GM18873 (cell line): Measurements from ENCODE around the gene EPHB6.

ENCODE experiments used
- ATAC-seq: cut with Tn5 transposase; IDR thresholded peaks from one replicate; pipeline ENCODE4 v1.9.1; 2021; ENCODE audit warnings: mild to moderate bottlenecking, moderate library complexity, moderate number of reproducible peaks; ENCODE audit not compliant: unreplicated experiment, low FRiP score

EPHB6 gene

DNA sequence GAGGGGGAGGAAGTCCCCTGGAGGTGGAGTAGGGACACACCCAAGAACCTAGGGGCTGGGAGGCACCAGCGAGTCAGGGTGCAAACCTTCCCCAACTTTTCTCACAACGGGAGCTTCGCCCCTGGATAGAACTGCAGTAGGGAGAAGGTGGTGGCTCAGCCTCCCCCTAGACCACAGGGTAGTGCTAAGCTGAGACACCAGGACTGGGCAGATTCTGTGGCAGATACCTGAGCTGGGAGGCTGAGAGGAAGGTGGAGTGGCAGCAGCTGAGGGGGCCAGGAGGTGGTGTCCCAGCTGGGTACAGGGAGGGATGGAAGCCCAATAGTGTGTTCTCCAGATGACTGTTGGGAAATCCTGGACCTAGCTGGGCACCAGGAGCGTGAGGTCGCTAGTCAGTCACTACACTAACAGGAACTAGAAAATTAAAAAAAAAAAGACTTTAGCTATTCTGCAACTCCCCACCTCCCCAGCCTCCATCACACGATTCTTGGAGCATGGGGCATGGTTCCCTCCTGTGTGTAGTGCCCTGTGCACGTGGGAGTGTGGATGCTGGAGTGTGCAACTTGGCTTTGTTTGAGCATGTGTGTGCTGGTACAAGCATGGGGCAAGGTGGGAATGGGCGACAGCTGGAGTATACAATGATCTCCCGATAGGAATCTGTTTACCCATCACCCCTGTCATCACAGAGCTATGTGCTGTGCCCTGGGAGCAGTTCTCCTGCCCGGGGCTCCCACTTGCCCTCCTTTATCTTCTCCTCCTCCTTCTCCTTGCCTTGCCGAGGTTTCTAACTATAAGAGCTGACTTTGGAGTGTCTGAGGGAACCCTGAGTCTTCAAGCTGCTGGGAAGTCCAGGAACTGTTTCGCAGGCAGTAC lies 39.5 kb downstream of the EPHB6 start:
- no peak for ATAC-seq

DNA sequence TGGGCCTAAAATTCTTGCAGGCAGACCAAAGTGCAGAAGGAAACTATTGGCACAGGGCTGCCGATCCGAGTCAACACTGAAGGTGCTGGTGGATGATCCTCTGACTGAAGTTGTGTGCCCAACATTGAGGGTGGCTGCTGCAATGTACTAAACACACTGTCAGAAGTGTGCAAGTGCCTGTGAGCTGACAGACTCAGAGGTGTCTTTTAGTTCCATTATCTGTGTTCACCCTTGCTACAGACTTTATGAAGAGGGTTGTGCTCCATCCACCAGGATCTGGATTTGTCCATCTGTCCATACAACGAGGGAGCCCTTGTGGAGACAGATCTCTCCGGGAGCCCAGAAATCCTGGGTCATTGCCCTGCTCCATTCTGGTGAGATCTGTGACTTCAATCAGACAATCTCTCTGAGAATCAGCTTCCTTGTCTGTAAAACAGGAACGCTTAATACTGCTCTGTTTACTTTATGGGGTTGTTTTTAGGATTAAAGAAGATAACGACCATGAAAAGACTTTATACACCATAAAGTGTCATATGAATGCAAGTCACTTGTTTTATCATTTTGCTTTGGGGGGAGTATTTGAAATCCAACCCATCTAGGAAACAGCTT lies 40.2 kb downstream of the EPHB6 start:
- no peak for ATAC-seq

DNA sequence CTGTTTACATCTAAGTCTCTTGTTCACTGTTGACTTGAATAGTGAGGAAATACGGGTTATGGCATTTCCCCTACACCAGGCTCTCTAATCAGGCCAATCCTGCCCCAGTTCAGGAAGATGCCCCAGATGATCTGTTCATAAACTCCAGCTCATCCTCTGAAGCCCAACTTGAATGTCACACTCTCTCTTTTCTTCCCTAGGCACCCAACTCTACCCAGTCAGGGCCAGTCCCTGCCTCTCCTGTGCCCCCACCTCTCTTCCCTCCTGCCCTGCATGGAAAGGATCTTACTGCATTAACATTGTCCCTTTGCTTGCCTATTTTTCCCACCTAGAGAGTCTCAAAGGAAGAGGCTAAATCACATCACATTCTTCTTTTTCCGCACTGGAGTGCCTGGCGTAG lies 41.3 kb downstream of the EPHB6 start:
- no peak for ATAC-seq

DNA sequence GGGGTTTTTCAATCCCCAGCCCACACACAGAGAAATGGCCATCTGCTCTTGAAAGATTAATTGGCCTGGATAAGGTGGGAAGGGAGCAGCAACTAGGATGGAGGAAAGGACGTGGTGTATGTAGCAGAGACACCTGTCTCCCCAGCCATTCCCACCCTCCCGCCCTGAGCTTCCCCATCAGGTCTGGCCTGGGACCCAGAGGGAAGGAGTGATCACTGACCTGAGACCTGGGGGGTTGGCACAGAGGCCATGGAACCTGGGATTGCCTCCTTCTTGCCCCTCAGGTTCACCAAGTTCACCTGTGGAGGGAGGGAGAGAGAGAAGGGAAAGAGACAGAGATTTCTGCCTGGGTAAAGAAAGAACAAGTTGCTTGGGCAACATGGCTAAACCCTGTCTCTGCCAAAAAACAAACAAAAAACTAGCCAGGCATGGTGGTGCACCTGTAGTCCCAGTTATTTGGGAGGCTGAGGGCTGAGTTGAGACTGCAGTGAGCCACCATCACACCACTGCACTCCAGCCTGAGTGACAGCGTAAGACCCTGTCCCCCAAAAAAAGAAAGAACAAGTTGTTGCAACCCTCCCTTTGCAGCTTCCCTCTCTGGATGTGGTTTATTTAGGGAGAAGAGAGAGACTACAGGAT lies 42.0 kb downstream of the EPHB6 start:
- no peak for ATAC-seq

DNA sequence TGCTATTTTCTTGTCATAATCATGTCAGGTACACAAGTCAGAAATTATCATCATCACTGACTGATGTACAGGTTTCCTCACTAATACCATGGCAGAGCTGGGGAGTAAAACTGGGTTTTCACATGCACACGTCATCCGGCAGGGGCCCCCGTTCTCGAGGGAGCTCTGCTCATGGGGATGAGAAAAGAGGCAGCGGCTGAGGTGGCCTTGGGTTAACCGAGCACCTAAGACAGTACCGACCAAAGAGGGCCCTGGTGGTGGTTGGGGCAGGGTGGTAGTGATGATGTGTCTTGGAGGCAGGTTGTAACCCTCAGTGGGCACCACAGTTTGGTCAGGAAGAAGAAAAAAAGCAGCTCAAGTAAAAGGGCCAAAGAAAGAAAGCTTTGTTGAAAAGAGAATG lies 42.8 kb downstream of the EPHB6 start:
- ATAC-seq, result no peak

DNA sequence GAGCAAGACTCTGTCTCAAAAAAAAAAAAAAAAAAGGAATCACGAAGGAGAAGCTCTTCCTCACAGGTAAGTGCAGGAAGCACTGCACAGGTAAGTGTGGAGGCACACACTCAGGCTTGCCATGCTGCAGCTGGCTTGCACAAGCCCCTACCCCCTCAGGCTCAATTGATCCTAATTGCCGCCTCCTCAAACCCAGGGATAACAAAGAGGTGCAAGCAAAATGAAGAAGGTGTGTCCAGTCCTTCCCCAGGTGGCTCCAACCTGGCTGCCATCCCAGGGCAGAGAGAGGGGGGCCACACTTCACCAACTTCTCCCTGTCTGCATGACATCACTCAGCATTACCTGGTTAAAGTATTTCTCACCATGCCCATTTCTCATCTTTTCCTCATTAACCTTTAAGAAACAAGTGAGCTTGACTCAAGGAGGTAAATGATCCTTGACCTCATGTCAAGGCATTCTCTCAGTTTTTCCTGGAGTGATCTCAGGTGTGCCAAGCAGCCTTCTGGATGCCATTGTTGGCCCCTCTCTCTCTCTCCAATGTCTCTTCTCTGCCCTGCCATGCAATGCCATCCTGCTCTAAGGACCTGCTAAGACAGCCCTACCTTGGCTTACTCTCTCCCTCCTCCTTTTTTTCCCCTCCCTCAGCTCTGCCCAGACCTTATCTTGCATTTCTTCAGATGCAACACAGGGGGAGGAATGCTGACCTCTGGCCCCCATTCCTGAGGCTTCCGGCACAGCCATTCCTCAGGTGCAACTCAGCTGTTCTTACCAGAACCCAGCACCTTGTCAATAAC lies 43.7 kb downstream of the EPHB6 start:
- no peak for ATAC-seq

DNA sequence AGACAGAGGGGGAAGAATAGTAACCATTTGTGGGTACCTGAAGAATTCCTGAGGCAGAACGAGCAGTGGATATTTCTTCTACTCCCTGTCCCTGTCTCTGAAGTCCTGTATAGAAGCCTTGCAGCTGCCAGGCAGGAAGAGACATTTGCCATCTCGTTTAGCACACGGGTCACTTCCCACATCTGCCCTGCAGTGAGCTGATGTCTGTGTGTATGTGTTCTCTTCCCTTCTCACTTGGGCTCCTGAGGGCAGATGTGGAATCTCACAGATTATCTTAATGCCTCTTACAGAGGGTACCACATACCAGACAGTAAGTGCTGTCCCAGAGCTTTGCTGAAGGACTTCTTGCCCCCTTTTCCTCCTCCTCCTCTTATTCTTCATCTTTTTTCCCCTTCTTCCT lies 44.8 kb downstream of the EPHB6 start:
- ATAC-seq, result no peak

DNA sequence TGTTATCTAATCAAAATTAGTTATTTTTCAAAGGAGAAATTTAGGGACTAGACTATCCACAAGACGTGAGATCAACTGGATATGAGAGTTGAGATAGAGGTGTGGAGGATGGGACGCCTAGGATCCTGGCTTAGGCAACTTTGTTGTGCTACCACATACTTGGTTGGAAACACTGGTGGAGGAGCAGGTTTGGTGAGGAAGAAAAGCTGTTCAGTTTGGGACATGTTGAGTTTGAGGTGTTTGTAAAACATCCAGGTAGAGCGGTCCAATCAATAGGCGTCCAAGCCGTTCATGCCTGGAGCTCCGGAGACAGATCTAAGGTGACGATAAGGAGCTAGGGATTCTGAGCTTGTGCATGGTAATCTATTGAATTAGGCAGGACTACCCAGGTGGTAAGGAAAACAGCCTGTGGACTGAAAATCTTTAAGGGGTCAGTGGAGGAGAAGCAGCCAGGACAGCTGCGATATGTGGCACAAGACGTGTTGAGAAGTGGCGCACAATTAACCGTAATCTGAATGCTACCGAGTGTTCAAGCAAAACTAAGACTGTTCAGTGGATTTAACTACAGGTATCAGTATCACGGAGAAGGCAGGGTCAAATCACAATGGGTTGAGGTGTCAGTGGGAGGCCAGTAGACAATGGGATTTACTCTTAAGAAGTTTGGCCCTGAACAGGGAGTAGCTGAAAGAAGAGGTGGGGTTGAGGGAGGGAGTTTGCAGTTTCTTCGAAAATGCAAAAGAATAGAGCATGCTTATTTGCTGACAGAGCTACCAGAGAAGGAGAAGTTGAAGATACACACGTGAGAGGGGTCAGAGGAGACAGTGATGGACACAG lies 46.8 kb downstream of the EPHB6 start:
- ATAC-seq, result no peak

DNA sequence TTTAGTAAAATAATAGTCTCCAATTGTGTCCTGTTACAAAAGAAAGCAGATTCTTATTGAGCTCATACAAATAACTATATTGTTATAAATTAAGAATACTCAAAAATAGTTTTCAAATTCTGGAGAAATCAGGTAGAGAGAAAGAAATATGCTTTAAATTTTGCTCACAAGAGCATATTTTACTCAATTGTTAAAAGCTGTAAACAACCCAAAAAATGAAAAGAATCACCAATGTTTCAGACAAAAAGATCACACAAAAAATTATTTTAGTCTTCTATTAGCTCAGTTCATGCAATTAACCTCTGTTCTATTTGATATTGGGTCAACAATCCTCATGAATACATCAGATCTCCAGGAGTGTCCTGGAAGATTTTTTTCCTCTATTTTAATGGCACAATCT lies 49.3 kb downstream of the EPHB6 start:
- ATAC-seq, result no peak

DNA sequence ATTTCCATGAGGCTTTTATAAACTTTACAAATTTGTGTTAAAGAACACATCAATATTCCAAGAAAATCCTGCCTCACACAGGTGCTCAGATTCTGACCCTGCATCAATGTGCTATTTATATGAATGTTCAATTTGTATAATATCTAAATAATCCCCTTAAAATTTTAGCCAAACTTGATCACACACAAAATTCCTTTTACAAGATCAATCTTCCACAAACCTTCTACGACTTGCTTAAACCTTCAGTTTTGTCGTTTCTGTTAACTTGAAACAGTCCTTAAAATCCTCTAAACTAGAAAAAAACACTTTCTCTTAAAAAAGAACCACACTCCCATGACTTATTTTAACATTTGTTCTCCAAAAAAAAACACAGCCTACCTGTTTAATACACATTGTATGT lies 50.9 kb downstream of the EPHB6 start:
- ATAC-seq, result no peak

DNA sequence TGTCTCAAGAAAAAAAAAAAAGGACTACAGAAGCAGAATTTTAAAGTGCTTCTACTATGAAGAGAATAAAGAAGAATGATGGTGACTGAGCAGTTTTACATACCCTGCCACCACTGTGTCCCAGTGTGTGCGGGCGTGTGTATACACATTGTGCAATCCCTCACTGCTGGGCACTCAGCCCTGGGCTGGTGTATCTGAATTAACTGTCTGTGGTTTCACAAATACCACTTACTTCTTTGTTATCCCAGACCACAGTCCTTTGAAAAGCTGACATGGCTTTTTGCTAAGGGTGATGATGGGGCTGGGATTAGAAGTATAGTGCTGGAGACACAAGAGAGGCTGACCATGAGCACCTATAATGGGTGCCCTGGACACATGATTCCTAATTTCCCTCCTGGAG lies 51.8 kb downstream of the EPHB6 start:
- no peak for ATAC-seq

DNA sequence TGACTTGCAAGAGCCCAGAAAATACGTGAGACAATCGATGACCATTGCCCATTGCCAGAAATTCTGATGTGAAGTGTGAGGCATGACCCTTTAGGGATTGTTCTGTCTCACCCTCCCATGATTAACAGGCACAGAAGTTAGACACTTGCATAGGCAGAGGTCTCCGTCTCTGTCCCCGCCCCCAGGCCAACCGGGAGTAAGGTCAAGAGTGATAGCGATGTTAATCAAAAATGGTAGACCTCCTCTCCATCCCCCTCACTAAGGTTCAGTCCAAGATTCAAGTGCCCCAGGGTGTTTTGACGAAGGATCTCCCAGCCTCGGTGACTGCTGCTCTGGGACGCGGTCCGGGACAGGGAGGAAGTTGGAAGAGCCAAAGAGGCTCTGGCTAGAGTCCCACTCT lies 53.4 kb downstream of the EPHB6 start:
- ATAC-seq, result no peak

DNA sequence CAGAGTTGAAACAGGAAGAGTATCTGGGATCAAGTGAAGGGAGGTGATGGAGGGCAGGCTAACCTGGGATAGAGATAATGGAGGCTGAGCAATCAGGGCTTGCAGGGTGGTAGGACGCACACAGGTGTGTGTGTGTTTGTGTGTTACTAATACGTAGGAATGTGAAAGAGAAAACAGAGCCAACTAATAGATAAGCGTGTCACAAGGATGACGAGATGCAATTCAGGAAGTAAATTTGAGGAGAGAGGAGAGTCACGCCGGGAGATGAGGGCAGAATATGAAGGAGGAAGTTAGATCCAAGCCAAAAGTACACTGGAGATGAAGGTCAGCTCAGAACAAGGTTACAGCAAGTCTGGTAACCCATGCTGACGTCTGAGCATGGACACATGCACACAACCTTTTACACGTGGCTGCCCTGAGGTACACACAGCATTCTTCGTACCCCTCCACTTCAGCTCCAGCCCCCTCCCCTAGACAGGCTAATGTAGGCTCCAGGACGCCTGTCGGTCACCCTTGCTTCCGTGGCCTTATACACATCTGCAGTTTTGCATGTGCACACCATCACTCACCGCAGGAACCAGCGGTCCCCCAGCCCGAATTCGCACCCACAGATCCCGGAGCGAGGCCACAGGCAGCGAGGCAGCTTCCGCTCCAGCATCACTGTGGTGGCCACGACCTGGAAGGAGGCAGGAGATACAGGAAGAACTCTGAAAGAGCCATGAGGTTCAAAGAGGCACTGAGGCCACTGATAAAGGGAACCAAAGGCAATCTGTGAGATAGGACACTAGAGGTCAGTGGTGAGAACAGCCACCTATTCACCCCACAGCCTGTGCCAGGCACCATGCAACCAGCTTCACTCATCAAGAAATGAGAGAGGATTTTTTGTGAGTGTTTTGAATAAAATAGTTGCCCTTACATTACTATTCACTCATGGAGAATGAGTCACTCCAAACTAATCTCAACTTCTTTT lies 54.3 kb downstream of the EPHB6 start:
- ATAC-seq, result no peak

DNA sequence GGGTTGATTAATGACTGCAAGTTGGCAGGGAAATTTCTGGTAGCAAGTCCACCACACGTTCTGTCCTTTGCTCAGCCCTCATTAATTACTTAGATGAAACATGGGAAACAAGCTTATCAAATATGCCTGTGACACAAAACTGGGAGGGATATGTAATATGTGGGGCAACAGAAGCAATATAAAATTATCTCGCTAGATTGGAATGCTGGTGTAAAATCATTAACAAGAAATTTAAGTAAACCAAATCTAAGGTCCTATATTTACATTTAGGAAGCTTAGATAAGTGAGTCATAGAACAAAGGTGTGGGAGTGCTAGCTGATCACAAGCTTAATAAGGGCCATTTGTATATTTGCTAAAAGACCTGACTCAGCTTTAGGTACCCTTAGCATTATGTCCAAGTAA lies 55.2 kb downstream of the EPHB6 start:
- no peak for ATAC-seq

DNA sequence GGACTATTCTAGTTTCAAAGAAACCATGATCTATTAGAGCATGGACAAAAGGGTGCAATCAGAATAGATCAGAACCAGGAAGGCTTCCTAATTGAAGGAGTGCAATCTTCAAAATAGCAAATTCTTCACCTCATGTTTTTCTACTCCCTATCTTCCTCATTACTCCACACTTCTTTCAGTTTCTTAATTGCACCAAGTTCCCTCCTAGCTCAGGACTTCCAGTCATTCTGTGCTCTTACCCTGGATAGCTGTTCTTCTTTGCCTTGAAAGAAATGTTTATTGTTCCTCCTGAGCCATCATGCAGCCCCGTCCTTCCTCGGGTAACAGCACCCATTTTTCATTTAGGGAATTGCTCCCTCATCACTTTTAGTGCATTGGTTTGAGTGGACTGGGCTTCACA lies 55.6 kb downstream of the EPHB6 start:
- ATAC-seq, result no peak

DNA sequence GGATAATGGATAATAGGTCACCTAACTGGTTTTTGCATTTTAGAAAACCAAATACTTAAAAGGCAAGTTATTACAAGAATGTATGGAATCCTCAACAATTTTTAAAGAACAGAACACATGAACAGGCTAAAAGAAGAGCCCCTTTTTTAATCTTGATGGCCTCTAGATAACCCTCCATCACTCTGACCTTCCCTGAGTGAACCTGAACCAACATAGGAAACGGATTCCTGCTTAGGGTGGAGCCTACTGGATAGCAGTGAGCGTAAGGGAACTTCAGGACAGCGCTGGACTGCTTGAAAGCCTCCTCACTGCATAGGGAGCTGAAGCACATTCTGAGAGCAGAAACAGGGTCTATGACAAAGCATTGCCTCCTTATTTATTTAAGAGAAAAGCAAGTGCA lies 58.2 kb downstream of the EPHB6 start:
- no peak for ATAC-seq

DNA sequence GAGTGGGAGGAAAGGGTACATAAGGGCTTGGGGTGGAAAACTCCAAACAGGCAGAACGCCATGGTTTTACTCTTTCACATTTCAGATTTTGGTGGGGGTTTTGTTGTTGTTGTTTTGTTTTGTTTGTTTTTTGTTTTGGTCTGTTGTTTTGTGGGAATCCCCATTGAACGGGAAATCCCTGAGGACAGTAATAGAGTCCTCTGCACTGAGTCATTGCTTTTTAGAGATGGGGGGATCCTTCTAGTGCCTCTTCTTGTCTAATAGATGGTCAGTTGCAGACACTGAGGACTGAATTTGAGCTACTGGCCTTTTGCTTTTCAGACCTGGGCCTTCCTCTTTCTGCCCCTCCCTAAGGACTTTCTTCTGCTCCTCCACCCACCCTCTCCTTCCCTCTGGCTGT lies 58.7 kb downstream of the EPHB6 start:
- no peak for ATAC-seq

DNA sequence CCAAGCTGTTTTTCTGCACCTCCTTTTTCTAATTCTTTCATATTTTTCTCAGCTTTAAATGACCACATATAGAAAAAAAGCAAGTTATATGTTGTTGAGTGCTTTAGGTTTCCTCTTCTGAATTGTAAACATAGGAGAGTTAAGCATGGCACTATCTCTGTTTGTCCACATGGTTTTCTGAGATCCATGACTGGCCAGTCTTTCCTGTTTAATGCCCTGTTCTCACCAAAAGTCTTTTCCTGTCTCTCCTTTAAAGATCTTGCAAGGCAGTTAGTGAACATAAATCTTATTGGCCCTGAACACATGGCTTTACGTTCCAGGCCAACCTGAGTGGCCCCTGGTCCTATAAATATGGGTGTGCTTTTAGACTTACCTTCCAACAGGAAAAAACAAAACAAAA lies 59.2 kb downstream of the EPHB6 start:
- no peak for ATAC-seq

DNA sequence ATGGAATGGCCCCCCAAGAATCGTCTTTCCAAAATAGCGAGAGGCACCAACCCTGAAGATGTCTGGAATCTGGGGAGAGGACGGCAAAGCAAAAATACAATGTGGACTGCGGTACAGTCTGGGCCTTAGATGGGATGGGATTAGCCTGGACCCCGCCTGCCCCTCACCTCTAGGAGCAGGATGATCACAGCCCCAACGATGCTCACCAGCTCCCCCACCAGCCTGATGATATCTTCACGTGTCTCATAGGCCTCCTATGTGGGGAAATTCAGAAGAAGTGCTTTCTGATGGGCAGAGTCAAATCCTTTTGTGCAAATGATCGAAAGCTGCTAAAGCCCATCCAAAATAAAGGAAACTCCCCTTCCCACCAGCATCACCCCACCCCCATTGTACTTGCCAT lies 60.4 kb downstream of the EPHB6 start:
- no peak for ATAC-seq
